SK-N-SH (cell line): Measurements from ENCODE around the gene AANAT. TPM values are rescaled to one million over a fixed set of nuclear protein-coding genes. Genes with fewer than 3 reads are reported as not detected.

Experiments used
- CTCF ChIA-PET: fragments of 300-600, 350-600 bp; formaldehyde crosslinking; extraction: SDS; loops from one replicate; lab custom pipeline; 2021; lab: Yijun Ruan, JAX
- POLR2A ChIA-PET: fragments of 350-600 bp; sonication (Branson Sonifier 250); formaldehyde crosslinking; extraction: SDS; loops from one replicate; lab custom pipeline; 2020; ENCODE audit warnings: antibody characterized with exemption, inconsistent platforms; lab: Yijun Ruan, JAX
- DNase-seq: peaks from one replicate; pipeline ENCODE4 v3.0.0; 2012
- H2AFZ ChIP-seq: fragments of 200-600 bp; sonication (generic); 2 replicates; pipeline ENCODE4 v1.8.1; 2016; ENCODE audit warnings: antibody characterized with exemption, mild to moderate bottlenecking, low read depth
- H3F3A ChIP-seq: fragments of 200-600 bp; sonication (generic); replicated peaks from 2 replicates; pipeline ENCODE3; 2016; ENCODE audit warnings: antibody characterized with exemption, mild to moderate bottlenecking; ENCODE audit not compliant: insufficient read depth
- H3K27ac ChIP-seq, 2 experiments: fragments of 200-500 bp in 1 of 2; fragments of 200-600 bp in 1 of 2; sonication (Bioruptor generic) in 1 of 2; sonication (generic), shearing (Covaris generic) in 1 of 2; 2 replicates each; pipeline versions ENCODE4 v1.5.1 to v1.6.1; 2014 to 2016; ENCODE audit warnings: low read depth in 2 of 2, inconsistent platforms in 1 of 2, low read length in 1 of 2, mild to moderate bottlenecking in 1 of 2, mixed read lengths in 1 of 2
- H3K27me3 ChIP-seq: fragments of 200-600 bp; sonication (generic), shearing (Covaris generic); 2 replicates; pipeline ENCODE4 v1.6.1; 2016; ENCODE audit warnings: mixed run types; ENCODE audit not compliant: insufficient read depth
- H3K36me3 ChIP-seq, 2 experiments: fragments of 200-500 bp in 1 of 2; fragments of 200-600 bp in 1 of 2; sonication (Bioruptor generic) in 1 of 2; sonication (generic) in 1 of 2; replicated peaks in 1 of 2; 2 replicates each; pipeline versions ENCODE3 to v1.5.1; 2014 to 2016; ENCODE audit warnings: low read length in 1 of 2, mild to moderate bottlenecking in 1 of 2; ENCODE audit not compliant: insufficient read depth in 2 of 2, control insufficient read depth in 1 of 2
- H3K4me1 ChIP-seq, 2 experiments: fragments of 200-500 bp in 1 of 2; fragments of 200-600 bp in 1 of 2; sonication (Bioruptor generic) in 1 of 2; sonication (generic), shearing (Covaris generic) in 1 of 2; 2 replicates each; pipeline versions ENCODE4 v1.5.1 to v1.6.1; 2014 to 2016; ENCODE audit warnings: low read depth in 1 of 2, low read length in 1 of 2, mixed run types in 1 of 2; ENCODE audit not compliant: insufficient read depth in 2 of 2, control insufficient read depth in 1 of 2
- H3K4me2 ChIP-seq: fragments of 200-600 bp; sonication (generic), shearing (Covaris generic); 2 replicates; pipeline ENCODE4 v1.6.1; 2017; ENCODE audit warnings: mixed run types
- H3K4me3 ChIP-seq, 2 experiments: fragments of 200-500 bp in 1 of 2; fragments of 200-600 bp in 1 of 2; sonication (Bioruptor generic) in 1 of 2; sonication (generic), shearing (Covaris generic) in 1 of 2; 2 replicates each; pipeline versions ENCODE4 v1.5.1 to v1.8.1; 2014 to 2016; ENCODE audit warnings: low read depth in 2 of 2, inconsistent platforms in 1 of 2, low read length in 1 of 2, mild to moderate bottlenecking in 1 of 2, mixed read lengths in 1 of 2, moderate library complexity in 1 of 2
- H3K79me2 ChIP-seq: fragments of 200-600 bp; sonication (generic); 2 replicates; pipeline ENCODE4 v1.8.1; 2017; ENCODE audit warnings: mild to moderate bottlenecking; ENCODE audit not compliant: insufficient read depth
- H3K9ac ChIP-seq: fragments of 200-600 bp; sonication (generic); 2 replicates; pipeline ENCODE4 v1.6.1; 2017; ENCODE audit warnings: mixed run types
- H3K9me2 ChIP-seq: fragments of 200-600 bp; sonication (generic); 2 replicates; pipeline ENCODE4 v1.6.1; 2017; ENCODE audit warnings: mixed run types
- H3K9me3 ChIP-seq: fragments of 200-600 bp; sonication (generic); 2 replicates; pipeline ENCODE4 v1.6.1; 2017; ENCODE audit warnings: mixed run types, mild to moderate bottlenecking, moderate library complexity
- H4K20me1 ChIP-seq: fragments of 200-600 bp; sonication (generic); 2 replicates; pipeline ENCODE4 v1.6.1; 2017; ENCODE audit warnings: mild to moderate bottlenecking, mixed run types; ENCODE audit not compliant: insufficient read depth
- EP300 ChIP-seq, 2 experiments: IDR thresholded peaks; 2 replicates each; pipeline versions ENCODE4 v1.4.0 to v1.6.1; 2012; ENCODE audit warnings: borderline replicate concordance in 1 of 2, low read depth in 1 of 2, low read length in 1 of 2
- FOSL2 ChIP-seq: IDR thresholded peaks from 2 replicates; pipeline ENCODE4 v1.4.0; 2012; ENCODE audit warnings: low read depth, mild to moderate bottlenecking, moderate library complexity, borderline replicate concordance
- GATA2 ChIP-seq: sonication (generic); formaldehyde crosslinking; IDR thresholded peaks from 2 replicates; pipeline ENCODE4 v1.5.0; 2020; ENCODE audit warnings: mild to moderate bottlenecking, missing genetic modification reagents
- NFIC ChIP-seq: IDR thresholded peaks from 2 replicates; pipeline ENCODE4 v1.4.0; 2012; ENCODE audit warnings: borderline replicate concordance
- RCOR1 ChIP-seq: fragments of 150-350 bp; IDR thresholded peaks from 2 replicates; pipeline ENCODE4 v1.6.1; 2017; ENCODE audit warnings: antibody characterized with exemption, low read length
- SMC3 ChIP-seq: IDR thresholded peaks from 2 replicates; pipeline ENCODE4 v1.6.1; 2012; ENCODE audit warnings: low read depth, low read length, improper control_type of control experiment
- ZBTB33 ChIP-seq: IDR thresholded peaks from 2 replicates; pipeline ENCODE4 v1.4.0; 2012; ENCODE audit warnings: low read depth, borderline replicate concordance
- WGBS: methylation state at CpG from one replicate; pipeline ENCODE4 v1.1.6; 2017; ENCODE audit warnings: low lambda C conversion rate; 5-methylcytosine and 5-hydroxymethylcytosine counted together
- polyA plus RNA-seq, 3 experiments: library from polyadenylated mRNA; depleted of rRNA; stranded (reverse); fragments of >200 nt; gene quantifications; 2 replicates each; pipeline ENCODE4 v1.2.3, GENCODE V29; 2012

Gene AANAT
- polyA plus RNA-seq, 1 of the 3 experiments (the other 2 are of a cell fraction): 0.26 TPM

GRCh38 chr17:76461765-76462555 lies 5.4 kb upstream of the AANAT start:
- Histone ChIP-seq H4K20me1 (no peaks in the 10 kb centered on the region), H3K36me3 (no peaks in the 10 kb centered on the region), H3K9me2 (no peaks in the 10 kb centered on the region), H3K4me2 (no peak overlapping the region), H3K9me3 (no peaks in the 10 kb centered on the region), H3K27ac (no peak overlapping the region), H3K27me3 (no peaks in the 10 kb centered on the region), H2AFZ (no peak overlapping the region), H3K4me3 (no peak overlapping the region), H3K79me2 (no peaks in the 10 kb centered on the region), H3K4me1 (no peaks in the 10 kb centered on the region; a peak in 1 of 4 replicates), H3F3A (no peaks in the 10 kb centered on the region), H3K9ac (no peak overlapping the region)
- ChIA-PET CTCF (interaction anchor here (1.0 to 56.8 kb wide), 10 partner anchors 9 to 697 kb away, joined by 3 to 1687 read pairs (median 8); partner anchors contain the start of genes AANAT, GALK1, RHBDF2 and UBE2O), POLR2A (no interaction called here)
- 88% methylated on average over 11 of the region's 11 CpGs for WGBS
- TF ChIP-seq GATA2 (CRISPR knock-in tag) (no peak), NFIC (no peak), ZBTB33 (no peak), RCOR1 (no peak), SMC3 (no peak), FOSL2 (no peak)
- no peak for DNase-seq

- Histone ChIP-seq H3K79me2 (no peaks in the 10 kb centered on the region), H3K9me3 (no peaks in the 10 kb centered on the region), H3F3A (no peaks in the 10 kb centered on the region), H2AFZ (no peak overlapping the region), H3K4me2 (no peak overlapping the region), H3K36me3 (no peaks in the 10 kb centered on the region), H3K9me2 (no peaks in the 10 kb centered on the region), H3K9ac (no peak overlapping the region), H3K27me3 (no peaks in the 10 kb centered on the region), H4K20me1 (no peaks in the 10 kb centered on the region), H3K27ac (no peak overlapping the region), H3K4me3 (no peak overlapping the region), H3K4me1 (no peaks in the 10 kb centered on the region; a peak in 1 of 4 replicates)
- no peak for DNase-seq
- 76% methylated on average over 24 of the region's 24 CpGs for WGBS
- no peak for TF ChIP-seq EP300 (IDR thresholded peaks at IDR 0.05; ENCODE audit: borderline replicate concordance in 1 of 2, low read depth in 1 of 2, low read length in 1 of 2)
- ChIA-PET CTCF (interaction anchor here (0.8 to 56.8 kb wide), 11 partner anchors 10 to 698 kb away, joined by 3 to 1687 read pairs (median 7); partner anchors contain the start of genes AANAT, GALK1, RHBDF2 and UBE2O), POLR2A (interaction anchor here (0.7 kb wide), 1 partner anchor 1706 kb away, joined by 3 read pairs; no protein-coding TSS in a partner anchor)
These were observed 4.7 kb upstream of the AANAT start for GRCh38 chr17:76462556-76463290.
